ENCODE data around the gene RASGRP3. TPM values are rescaled to one million over a fixed set of nuclear protein-coding genes. Genes with fewer than 3 reads are reported as not detected.

The RASGRP3 gene, protein sequence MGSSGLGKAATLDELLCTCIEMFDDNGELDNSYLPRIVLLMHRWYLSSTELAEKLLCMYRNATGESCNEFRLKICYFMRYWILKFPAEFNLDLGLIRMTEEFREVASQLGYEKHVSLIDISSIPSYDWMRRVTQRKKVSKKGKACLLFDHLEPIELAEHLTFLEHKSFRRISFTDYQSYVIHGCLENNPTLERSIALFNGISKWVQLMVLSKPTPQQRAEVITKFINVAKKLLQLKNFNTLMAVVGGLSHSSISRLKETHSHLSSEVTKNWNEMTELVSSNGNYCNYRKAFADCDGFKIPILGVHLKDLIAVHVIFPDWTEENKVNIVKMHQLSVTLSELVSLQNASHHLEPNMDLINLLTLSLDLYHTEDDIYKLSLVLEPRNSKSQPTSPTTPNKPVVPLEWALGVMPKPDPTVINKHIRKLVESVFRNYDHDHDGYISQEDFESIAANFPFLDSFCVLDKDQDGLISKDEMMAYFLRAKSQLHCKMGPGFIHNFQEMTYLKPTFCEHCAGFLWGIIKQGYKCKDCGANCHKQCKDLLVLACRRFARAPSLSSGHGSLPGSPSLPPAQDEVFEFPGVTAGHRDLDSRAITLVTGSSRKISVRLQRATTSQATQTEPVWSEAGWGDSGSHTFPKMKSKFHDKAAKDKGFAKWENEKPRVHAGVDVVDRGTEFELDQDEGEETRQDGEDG
- polyA plus RNA-seq (2012; rRNA removed), result 72.5 and 152 TPM in 2 replicates
- 26.2 and 31.8 TPM in 2 replicates for polyA plus RNA-seq (2012; cell fraction: cytosol; rRNA removed)
- polyA plus RNA-seq (2012; cell fraction: nucleus; rRNA removed), result 604 and 757 TPM in 2 replicates

DNA sequence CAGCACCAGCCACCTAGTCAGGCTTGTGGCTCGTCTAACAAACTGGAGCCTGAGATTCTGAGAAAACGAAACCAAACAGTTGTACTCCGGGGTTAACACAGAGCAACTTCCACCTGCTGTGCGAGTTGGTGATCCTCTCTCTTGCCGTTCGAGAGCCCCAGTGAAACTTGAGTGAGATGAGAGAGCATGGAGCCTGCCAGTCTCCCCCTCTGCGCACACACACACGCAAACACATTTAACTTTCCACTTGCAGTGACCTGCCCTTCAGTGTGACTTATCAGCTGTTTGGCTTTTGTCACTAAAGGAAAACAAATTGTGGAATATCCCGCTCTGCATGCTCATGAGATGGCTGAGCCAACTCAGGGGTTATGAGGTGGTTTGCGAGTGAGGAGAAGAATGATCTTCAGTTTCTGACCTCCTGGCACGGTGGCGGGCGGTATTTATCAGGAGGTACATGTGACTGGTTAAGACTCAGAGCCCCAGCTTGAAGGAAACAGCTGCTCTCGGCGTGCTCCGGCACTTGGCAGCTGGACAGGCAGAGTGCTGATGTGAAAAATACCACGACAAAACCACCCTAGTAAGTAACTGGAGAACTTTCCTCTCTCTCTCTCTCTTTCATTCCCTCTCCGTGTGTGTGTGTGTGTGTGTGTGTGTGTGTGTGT lies at the start of gene RASGRP3:
Gene RASGRP3 (plus strand): TSS at position 519 of the 662 bp plus-strand sequence. CDS start 38,488 bp downstream, outside the sequence.
- WGBS (ENCODE audit: low lambda C conversion rate), result 1% methylated on average over 18 of the region's 18 CpGs
- Histone ChIP-seq H3K27ac (ENCODE audit: low read depth in 2 of 2, low read length in 1 of 2) (peak within 1 kb of the TSS; percentile 73 to 80), H3K9me2 (no peaks in the 10 kb centered on the region), H3K9ac (peak within 1 kb of the TSS; percentile 71), H4K20me1 (ENCODE audit: insufficient read depth) (no peaks in the 10 kb centered on the region), H3K4me1 (ENCODE audit: control insufficient read depth in 1 of 2, insufficient read depth in 2 of 2, low read depth in 1 of 2, low read length in 1 of 2) (peaks cover 0 to 10% of the 10 kb centered on the region in 2 experiments; a peak in 1 of 4 replicates), H3K4me2 (peak within 1 kb of the TSS; percentile 96), H3K4me3 (ENCODE audit: low read depth in 2 of 2, low read length in 1 of 2) (peak within 1 kb of the TSS; percentile 60 to 86), H3K36me3 (replicated peaks in 1 of 2; ENCODE audit: control insufficient read depth in 1 of 2, insufficient read depth in 2 of 2, low read length in 1 of 2) (no peaks in the 10 kb centered on the region), H3K27me3 (ENCODE audit: insufficient read depth) (no peaks in the 10 kb centered on the region), H2AFZ (ENCODE audit: low read depth) (peak within 1 kb of the TSS; percentile 94), H3F3A (replicated peaks; ENCODE audit: insufficient read depth) (peaks cover 9% of the 10 kb centered on the region), H3K79me2 (ENCODE audit: insufficient read depth) (no peaks in the 10 kb centered on the region), H3K9me3 (no peaks in the 10 kb centered on the region)
- DNase-seq, result peak; percentile 45
- ChIA-PET POLR2A (no interaction called here), CTCF (interaction anchor here (0.7 to 1.9 kb wide), 28 partner anchors 9 to 553 kb away, joined by 3 to 21 read pairs (median 4); no protein-coding TSS in a partner anchor)
- TF ChIP-seq SMC3 (IDR thresholded peaks at IDR 0.05; ENCODE audit: low read depth, low read length) (no peak), RFX5 (IDR thresholded peaks at IDR 0.05; ENCODE audit: low read length) (no peak), FOSL2 (IDR thresholded peaks at IDR 0.05; ENCODE audit: borderline replicate concordance, low read depth) (no peak), GATA2 (CRISPR knock-in tag; IDR thresholded peaks at IDR 0.05) (no peak), NFIC (IDR thresholded peaks at IDR 0.05; ENCODE audit: borderline replicate concordance) (peak; percentile 71; the same call in 1 of the 2 replicates), TAF1 (IDR thresholded peaks at IDR 0.05; ENCODE audit: borderline replicate concordance, low read depth, low read length) (no peak), MXI1 (IDR thresholded peaks at IDR 0.05; ENCODE audit: low read depth, low read length) (peak; percentile 55), RAD21 (IDR thresholded peaks at IDR 0.05; ENCODE audit: low read length) (no peak), EP300 (IDR thresholded peaks at IDR 0.05; ENCODE audit: borderline replicate concordance in 1 of 2, low read depth in 1 of 2, low read length in 1 of 2) (peak in 1 of 2 experiments; percentile 23; a peak in 1 of 4 replicates), FOXJ3 (CRISPR knock-in tag; IDR thresholded peaks at IDR 0.05) (no peak), JUND (IDR thresholded peaks at IDR 0.05) (no peak), TEAD4 (IDR thresholded peaks at IDR 0.05; ENCODE audit: borderline replicate concordance, insufficient read depth) (peak; percentile 36; the same call in 1 of the 2 replicates), YY1 (IDR thresholded peaks at IDR 0.05; ENCODE audit: low read depth) (no peak), TCF12 (IDR thresholded peaks at IDR 0.05) (peak; percentile 93), GABPA (IDR thresholded peaks at IDR 0.05; ENCODE audit: low read depth) (no peak; the same call in 1 of the 2 replicates)
- TF ChIP-seq, protein P1, sequence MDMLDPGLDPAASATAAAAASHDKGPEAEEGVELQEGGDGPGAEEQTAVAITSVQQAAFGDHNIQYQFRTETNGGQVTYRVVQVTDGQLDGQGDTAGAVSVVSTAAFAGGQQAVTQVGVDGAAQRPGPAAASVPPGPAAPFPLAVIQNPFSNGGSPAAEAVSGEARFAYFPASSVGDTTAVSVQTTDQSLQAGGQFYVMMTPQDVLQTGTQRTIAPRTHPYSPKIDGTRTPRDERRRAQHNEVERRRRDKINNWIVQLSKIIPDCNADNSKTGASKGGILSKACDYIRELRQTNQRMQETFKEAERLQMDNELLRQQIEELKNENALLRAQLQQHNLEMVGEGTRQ (IDR thresholded peaks at IDR 0.05; ENCODE audit: borderline replicate concordance, low read depth, low read length), result no peak
- TF ChIP-seq, protein P2, sequence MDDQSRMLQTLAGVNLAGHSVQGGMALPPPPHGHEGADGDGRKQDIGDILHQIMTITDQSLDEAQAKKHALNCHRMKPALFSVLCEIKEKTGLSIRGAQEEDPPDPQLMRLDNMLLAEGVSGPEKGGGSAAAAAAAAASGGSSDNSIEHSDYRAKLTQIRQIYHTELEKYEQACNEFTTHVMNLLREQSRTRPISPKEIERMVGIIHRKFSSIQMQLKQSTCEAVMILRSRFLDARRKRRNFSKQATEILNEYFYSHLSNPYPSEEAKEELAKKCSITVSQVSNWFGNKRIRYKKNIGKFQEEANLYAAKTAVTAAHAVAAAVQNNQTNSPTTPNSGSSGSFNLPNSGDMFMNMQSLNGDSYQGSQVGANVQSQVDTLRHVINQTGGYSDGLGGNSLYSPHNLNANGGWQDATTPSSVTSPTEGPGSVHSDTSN (IDR thresholded peaks at IDR 0.05), result peak; percentile 55; the same call in 1 of the 2 replicates
- TF ChIP-seq, protein P3, sequence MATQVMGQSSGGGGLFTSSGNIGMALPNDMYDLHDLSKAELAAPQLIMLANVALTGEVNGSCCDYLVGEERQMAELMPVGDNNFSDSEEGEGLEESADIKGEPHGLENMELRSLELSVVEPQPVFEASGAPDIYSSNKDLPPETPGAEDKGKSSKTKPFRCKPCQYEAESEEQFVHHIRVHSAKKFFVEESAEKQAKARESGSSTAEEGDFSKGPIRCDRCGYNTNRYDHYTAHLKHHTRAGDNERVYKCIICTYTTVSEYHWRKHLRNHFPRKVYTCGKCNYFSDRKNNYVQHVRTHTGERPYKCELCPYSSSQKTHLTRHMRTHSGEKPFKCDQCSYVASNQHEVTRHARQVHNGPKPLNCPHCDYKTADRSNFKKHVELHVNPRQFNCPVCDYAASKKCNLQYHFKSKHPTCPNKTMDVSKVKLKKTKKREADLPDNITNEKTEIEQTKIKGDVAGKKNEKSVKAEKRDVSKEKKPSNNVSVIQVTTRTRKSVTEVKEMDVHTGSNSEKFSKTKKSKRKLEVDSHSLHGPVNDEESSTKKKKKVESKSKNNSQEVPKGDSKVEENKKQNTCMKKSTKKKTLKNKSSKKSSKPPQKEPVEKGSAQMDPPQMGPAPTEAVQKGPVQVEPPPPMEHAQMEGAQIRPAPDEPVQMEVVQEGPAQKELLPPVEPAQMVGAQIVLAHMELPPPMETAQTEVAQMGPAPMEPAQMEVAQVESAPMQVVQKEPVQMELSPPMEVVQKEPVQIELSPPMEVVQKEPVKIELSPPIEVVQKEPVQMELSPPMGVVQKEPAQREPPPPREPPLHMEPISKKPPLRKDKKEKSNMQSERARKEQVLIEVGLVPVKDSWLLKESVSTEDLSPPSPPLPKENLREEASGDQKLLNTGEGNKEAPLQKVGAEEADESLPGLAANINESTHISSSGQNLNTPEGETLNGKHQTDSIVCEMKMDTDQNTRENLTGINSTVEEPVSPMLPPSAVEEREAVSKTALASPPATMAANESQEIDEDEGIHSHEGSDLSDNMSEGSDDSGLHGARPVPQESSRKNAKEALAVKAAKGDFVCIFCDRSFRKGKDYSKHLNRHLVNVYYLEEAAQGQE (IDR thresholded peaks at IDR 0.05; ENCODE audit: low read depth, low read length), result 0 out of 2 replicates have a peak, but pooled peaks have one; percentile 9
- TF ChIP-seq, protein P4, sequence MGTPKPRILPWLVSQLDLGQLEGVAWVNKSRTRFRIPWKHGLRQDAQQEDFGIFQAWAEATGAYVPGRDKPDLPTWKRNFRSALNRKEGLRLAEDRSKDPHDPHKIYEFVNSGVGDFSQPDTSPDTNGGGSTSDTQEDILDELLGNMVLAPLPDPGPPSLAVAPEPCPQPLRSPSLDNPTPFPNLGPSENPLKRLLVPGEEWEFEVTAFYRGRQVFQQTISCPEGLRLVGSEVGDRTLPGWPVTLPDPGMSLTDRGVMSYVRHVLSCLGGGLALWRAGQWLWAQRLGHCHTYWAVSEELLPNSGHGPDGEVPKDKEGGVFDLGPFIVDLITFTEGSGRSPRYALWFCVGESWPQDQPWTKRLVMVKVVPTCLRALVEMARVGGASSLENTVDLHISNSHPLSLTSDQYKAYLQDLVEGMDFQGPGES (IDR thresholded peaks at IDR 0.05; ENCODE audit: low read depth, low read length), result no peak
- TF ChIP-seq, protein P5, sequence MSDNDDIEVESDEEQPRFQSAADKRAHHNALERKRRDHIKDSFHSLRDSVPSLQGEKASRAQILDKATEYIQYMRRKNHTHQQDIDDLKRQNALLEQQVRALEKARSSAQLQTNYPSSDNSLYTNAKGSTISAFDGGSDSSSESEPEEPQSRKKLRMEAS (IDR thresholded peaks at IDR 0.05; ENCODE audit: low read depth), result peak; percentile 99
- TF ChIP-seq, protein P6, sequence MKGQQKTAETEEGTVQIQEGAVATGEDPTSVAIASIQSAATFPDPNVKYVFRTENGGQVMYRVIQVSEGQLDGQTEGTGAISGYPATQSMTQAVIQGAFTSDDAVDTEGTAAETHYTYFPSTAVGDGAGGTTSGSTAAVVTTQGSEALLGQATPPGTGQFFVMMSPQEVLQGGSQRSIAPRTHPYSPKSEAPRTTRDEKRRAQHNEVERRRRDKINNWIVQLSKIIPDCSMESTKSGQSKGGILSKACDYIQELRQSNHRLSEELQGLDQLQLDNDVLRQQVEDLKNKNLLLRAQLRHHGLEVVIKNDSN (IDR thresholded peaks at IDR 0.05; ENCODE audit: borderline replicate concordance, low read depth), result peak; percentile 70

Measured in SK-N-SH (cell line).